Measurements from ENCODE around the gene PAPLN. TPM values are rescaled to one million over a fixed set of nuclear protein-coding genes. Genes with fewer than 3 reads are reported as not detected.
"Not testable (repeated sequence)": the region's sequence is repeated elsewhere in the genome, so short reads cannot be mapped to it uniquely, and the experiment has no call there.

PAPLN gene
- total and polyA plus RNA-seq, 3 experiments from 2014 or later: 0.18 to 0.31 (median 0.23) TPM

GRCh38 chr14:73305499-73305898 is 68.2 kb downstream of the PAPLN start:
- Mint-ChIP-seq H3K4me3 (no peak overlapping the region), H3K36me3 (peaks cover 0 to 12% (median 5%) of the 10 kb centered on the region in 3 donors), H3K9me3 (no peaks in the 10 kb centered on the region), H3K27me3 (peaks cover 0 to 1% of the 10 kb centered on the region in 2 donors), H3K4me1 (peaks cover 0 to 12% (median 2%) of the 10 kb centered on the region in 3 donors), H3K27ac (no peak overlapping the region)
- CTCF ChIA-PET: interaction anchor here (1.3 kb wide), 1 partner anchor 166 kb away, joined by 3 read pairs; no protein-coding TSS in a partner anchor
- Histone ChIP-seq H3K4me1 (ENCODE audit: insufficient read depth, low read length) (no peaks in the 10 kb centered on the region), H3K27ac (ENCODE audit: low read depth, low read length) (no peak overlapping the region), H3K27me3 (ENCODE audit: insufficient read depth, low read length, poor library complexity, severe bottlenecking) (no peaks in the 10 kb centered on the region), H3K9me3 (ENCODE audit: low read length) (no peaks in the 10 kb centered on the region), H3K4me3 (ENCODE audit: low read length) (no peak overlapping the region), H3K36me3 (ENCODE audit: insufficient read depth, low read length) (no peaks in the 10 kb centered on the region)
- no peak for DNase-seq
- POLR2A ChIA-PET: interaction anchor here (0.6 kb wide), 1 partner anchor 118 kb away, joined by 6 read pairs; no protein-coding TSS in a partner anchor

- no peak overlapping the region for H3K27ac ChIP-seq (ENCODE audit: low read depth, low read length)
- Mint-ChIP-seq H3K9me3 (no peaks in the 10 kb centered on the region), H3K4me3 (no peak overlapping the region), H3K36me3 (peaks cover 0 to 14% (median 5%) of the 10 kb centered on the region in 3 donors), H3K27ac (peak overlapping the region in 1 of 8 donors; percentile 68), H3K27me3 (peaks cover 0 to 1% of the 10 kb centered on the region in 2 donors), H3K4me1 (peaks cover 11 to 19% (median 12%) of the 10 kb centered on the region in 3 donors)
- ChIA-PET CTCF (no interaction called here), POLR2A (no interaction called here)
- H3K9me3 ChIP-seq (ENCODE audit: low read length): no peaks in the 10 kb centered on the region
- H3K36me3 ChIP-seq (ENCODE audit: insufficient read depth, low read length): no peaks in the 10 kb centered on the region
- DNase-seq: no peak
- no peak overlapping the region for H3K4me3 ChIP-seq (ENCODE audit: low read length)
- H3K4me1 ChIP-seq (ENCODE audit: insufficient read depth, low read length): no peaks in the 10 kb centered on the region
- H3K27me3 ChIP-seq (ENCODE audit: insufficient read depth, low read length, poor library complexity, severe bottlenecking): no peaks in the 10 kb centered on the region
These were observed 70.0 kb downstream of the PAPLN start for GRCh38 chr14:73307261-73307660.

- POLR2A ChIA-PET: not testable (repeated sequence)
These were observed 71.9 kb downstream of the PAPLN start for GRCh38 chr14:73309207-73309606.

GRCh38 chr14:73311708-73312030 is 74.4 kb downstream of the PAPLN start:
- Mint-ChIP-seq H3K27ac (peak overlapping the region in 1 of 8 donors; percentile 54), H3K36me3 (peaks cover 0 to 15% (median under 1%) of the 10 kb centered on the region in 3 donors), H3K4me3 (no peak overlapping the region), H3K27me3 (peaks cover 0 to 1% of the 10 kb centered on the region in 2 donors), H3K9me3 (no peaks in the 10 kb centered on the region), H3K4me1 (peaks cover 10 to 17% (median 17%) of the 10 kb centered on the region in 3 donors)
- Histone ChIP-seq H3K9me3 (ENCODE audit: low read length) (no peaks in the 10 kb centered on the region), H3K4me3 (ENCODE audit: low read length) (no peak overlapping the region), H3K27me3 (ENCODE audit: insufficient read depth, low read length, poor library complexity, severe bottlenecking) (no peaks in the 10 kb centered on the region), H3K4me1 (ENCODE audit: insufficient read depth, low read length) (no peaks in the 10 kb centered on the region), H3K27ac (ENCODE audit: low read depth, low read length) (no peak overlapping the region), H3K36me3 (ENCODE audit: insufficient read depth, low read length) (no peaks in the 10 kb centered on the region)
- ChIA-PET POLR2A (no interaction called here), CTCF (no interaction called here)
- DNase-seq: no peak

More at GRCh38 chr14:73309207-73309606, 71.9 kb downstream of the PAPLN start:
- Mint-ChIP-seq H3K36me3 (peaks cover 0 to 14% (median 5%) of the 10 kb centered on the region in 3 donors), H3K4me1 (peaks cover 11 to 15% (median 12%) of the 10 kb centered on the region in 3 donors)
- H3K4me3 ChIP-seq (ENCODE audit: low read length); H3K27me3 Mint-ChIP-seq; H3K9me3 Mint-ChIP-seq; H3K27ac ChIP-seq (ENCODE audit: low read depth, low read length); H3K27ac Mint-ChIP-seq; H3K36me3 ChIP-seq (ENCODE audit: insufficient read depth, low read length); H3K4me3 Mint-ChIP-seq; H3K27me3 ChIP-seq (ENCODE audit: insufficient read depth, low read length, poor library complexity, severe bottlenecking); H3K9me3 ChIP-seq (ENCODE audit: low read length); CTCF ChIA-PET; H3K4me1 ChIP-seq (ENCODE audit: insufficient read depth, low read length); DNase-seq: not testable (repeated sequence)

- ChIA-PET CTCF (no interaction called here), POLR2A (no interaction called here)
- Mint-ChIP-seq H3K4me1 (peaks cover 8 to 17% (median 17%) of the 10 kb centered on the region in 3 donors), H3K27me3 (no peaks in the 10 kb centered on the region), H3K4me3 (no peak overlapping the region), H3K9me3 (no peaks in the 10 kb centered on the region), H3K27ac (no peak overlapping the region), H3K36me3 (peaks cover 0 to 13% (median 0%) of the 10 kb centered on the region in 3 donors)
- no peaks in the 10 kb centered on the region for H3K9me3 ChIP-seq (ENCODE audit: low read length)
- H3K4me1 ChIP-seq (ENCODE audit: insufficient read depth, low read length): no peaks in the 10 kb centered on the region
- no peak for DNase-seq
- H3K27me3 ChIP-seq (ENCODE audit: insufficient read depth, low read length, poor library complexity, severe bottlenecking): no peaks in the 10 kb centered on the region
- H3K4me3 ChIP-seq (ENCODE audit: low read length): no peak overlapping the region
- no peak overlapping the region for H3K27ac ChIP-seq (ENCODE audit: low read depth, low read length)
- H3K36me3 ChIP-seq (ENCODE audit: insufficient read depth, low read length): no peaks in the 10 kb centered on the region
These were observed 75.4 kb downstream of the PAPLN start for GRCh38 chr14:73312687-73313086.

- peaks cover 0 to 10% (median 0%) of the 10 kb centered on the region in 3 donors for H3K36me3 Mint-ChIP-seq
- H3K4me1 Mint-ChIP-seq: peaks cover 8 to 17% (median 17%) of the 10 kb centered on the region in 3 donors
- H3K27me3 Mint-ChIP-seq: no peaks in the 10 kb centered on the region
- no peaks in the 10 kb centered on the region for H3K4me1 ChIP-seq (ENCODE audit: insufficient read depth, low read length)
- CTCF ChIA-PET: no interaction called here
- no peak overlapping the region for H3K27ac Mint-ChIP-seq
- no peak for DNase-seq
- no peaks in the 10 kb centered on the region for H3K27me3 ChIP-seq (ENCODE audit: insufficient read depth, low read length, poor library complexity, severe bottlenecking)
- no peaks in the 10 kb centered on the region for H3K9me3 ChIP-seq (ENCODE audit: low read length)
- H3K4me3 ChIP-seq (ENCODE audit: low read length): no peak overlapping the region
- no peak overlapping the region for H3K4me3 Mint-ChIP-seq
- H3K27ac ChIP-seq (ENCODE audit: low read depth, low read length): no peak overlapping the region
- no peaks in the 10 kb centered on the region for H3K36me3 ChIP-seq (ENCODE audit: insufficient read depth, low read length)
- no peaks in the 10 kb centered on the region for H3K9me3 Mint-ChIP-seq
- POLR2A ChIA-PET: no interaction called here
These were observed 75.8 kb downstream of the PAPLN start for GRCh38 chr14:73313151-73313550.

GRCh38 chr14:73323896-73324399 is 86.6 kb downstream of the PAPLN start:
- Mint-ChIP-seq H3K27me3 (no peaks in the 10 kb centered on the region), H3K27ac (peak overlapping the region in 7 of 8 donors; percentile 6 to 66 (median 18)), H3K4me1 (peaks cover 38 to 49% (median 45%) of the 10 kb centered on the region in 3 donors), H3K9me3 (no peaks in the 10 kb centered on the region), H3K4me3 (no peak overlapping the region), H3K36me3 (peaks cover 0 to 21% (median 8%) of the 10 kb centered on the region in 3 donors)
- Histone ChIP-seq H3K4me1 (ENCODE audit: insufficient read depth, low read length) (peaks cover 39% of the 10 kb centered on the region), H3K36me3 (ENCODE audit: insufficient read depth, low read length) (no peaks in the 10 kb centered on the region), H3K27me3 (ENCODE audit: insufficient read depth, low read length, poor library complexity, severe bottlenecking) (no peaks in the 10 kb centered on the region), H3K27ac (ENCODE audit: low read depth, low read length) (no peak overlapping the region), H3K9me3 (ENCODE audit: low read length) (no peaks in the 10 kb centered on the region), H3K4me3 (ENCODE audit: low read length) (no peak overlapping the region)
- ChIA-PET POLR2A (no interaction called here), CTCF (interaction anchor here (1.2 kb wide), 1 partner anchor 246 kb away, joined by 3 read pairs; no protein-coding TSS in a partner anchor)
- no peak for DNase-seq

All from CD8-positive, alpha-beta memory T cell (primary cell).